Caco-2 (cell line): ENCODE results near the gene LRP3. TPM values are rescaled to one million over a fixed set of nuclear protein-coding genes. Genes with fewer than 3 reads are reported as not detected.
"Not testable (repeated sequence)": the region's sequence is repeated elsewhere in the genome, so short reads cannot be mapped to it uniquely, and the experiment has no call there.

ENCODE experiments used
- BruUV-seq: library from RNA; stranded (reverse); fragments of 400-500 nt; replicated peaks from 2 replicates; lab custom pipeline; 2021; lab: Mats Ljungman, UMichigan
- CTCF ChIA-PET: fragments of 300-600 bp; sonication (Branson Sonifier 250); formaldehyde crosslinking; loops from one replicate; lab custom pipeline; 2022; ENCODE audit warnings: antibody characterized with exemption; lab: Charles Lee
- POLR2A ChIA-PET: fragments of 300-600 bp; sonication (Branson Sonifier 250); formaldehyde crosslinking; loops from one replicate; lab custom pipeline; 2022; ENCODE audit warnings: antibody characterized with exemption; lab: Charles Lee
- DNase-seq, 2 experiments: peaks; one replicate each; pipeline versions ENCODE4 v3.0.0 to v3.0.0-alpha.2; 2020 to 2022
- H3K27me3 ChIP-seq: replicated peaks from 2 replicates; pipeline ENCODE4 v1.6.0; 2011; ENCODE audit warnings: low read length; ENCODE audit not compliant: control insufficient read depth, insufficient read depth
- H3K36me3 ChIP-seq: 2 replicates; pipeline ENCODE4 v1.5.1; 2011; ENCODE audit warnings: low read length; ENCODE audit not compliant: control insufficient read depth, insufficient read depth
- H3K4me1 ChIP-seq: fragments of 250-450 bp; sonication (Bioruptor Pico); 2 replicates; pipeline ENCODE4 v1.5.1; 2020; ENCODE audit warnings: mild to moderate bottlenecking
- H3K4me3 ChIP-seq: 2 replicates; pipeline ENCODE4 v1.5.1; 2011; ENCODE audit warnings: low read depth, mild to moderate bottlenecking, control low read depth, low read length
- H3K9me3 ChIP-seq: fragments of 250-450 bp; sonication (Bioruptor Pico); 2 replicates; pipeline ENCODE4 v1.5.1; 2020; ENCODE audit warnings: mild to moderate bottlenecking, moderate library complexity
- H3K27ac Mint-ChIP-seq: one replicate; pipeline ENCODE4 v1.8.0; 2022; ENCODE audit warnings: mixed read lengths; ENCODE audit not compliant: unreplicated experiment
- H3K27me3 Mint-ChIP-seq: one replicate; pipeline ENCODE4 v1.8.0; 2022; ENCODE audit warnings: mixed read lengths; ENCODE audit not compliant: insufficient read depth, unreplicated experiment
- H3K36me3 Mint-ChIP-seq: one replicate; pipeline ENCODE4 v1.8.0; 2022; ENCODE audit warnings: mild to moderate bottlenecking, mixed read lengths; ENCODE audit not compliant: insufficient read depth, unreplicated experiment
- H3K4me1 Mint-ChIP-seq: one replicate; pipeline ENCODE4 v1.8.0; 2022; ENCODE audit warnings: low read depth, mixed read lengths; ENCODE audit not compliant: unreplicated experiment
- H3K4me3 Mint-ChIP-seq: one replicate; pipeline ENCODE4 v1.8.0; 2022; ENCODE audit warnings: mild to moderate bottlenecking, moderate library complexity, mixed read lengths; ENCODE audit not compliant: unreplicated experiment
- H3K9me3 Mint-ChIP-seq: one replicate; pipeline ENCODE4 v1.8.0; 2022; ENCODE audit warnings: mixed read lengths; ENCODE audit not compliant: unreplicated experiment
- CTCF ChIP-seq, 2 experiments: fragments of 200-600 bp in 1 of 2; IDR thresholded peaks; 1 replicate in 1 of 2; 2 replicates in 1 of 2; pipeline versions ENCODE4 v1.5.1 to v1.8.0; 2011 to 2022; ENCODE audit warnings: antibody characterized with exemption in 1 of 2, control low read depth in 1 of 2, inconsistent platforms in 1 of 2, low read depth in 1 of 2, low read length in 1 of 2, mild to moderate bottlenecking in 1 of 2, moderate library complexity in 1 of 2; ENCODE audit not compliant: insufficient read depth in 1 of 2, severe bottlenecking in 1 of 2, unreplicated experiment in 1 of 2
- intact Hi-C: fragments of 100-400 bp; cut with micrococcal nuclease; formaldehyde crosslinking; loops from one replicate; pipeline ENCODE4 v1.10.0; 2022; ENCODE audit not compliant: unreplicated experiment
- total RNA-seq: library from RNA; stranded (reverse); gene quantifications from 2 replicates; pipeline ENCODE4 v1.2.3, GENCODE V29; 2022

Gene LRP3
- total RNA-seq, 1 experiment from 2014 or later: 22.8 TPM

- BruUV-seq: no TSS peak
- Histone ChIP-seq H3K4me3 (no peak overlapping the region), H3K4me1 (peaks cover 4% of the 10 kb centered on the region; the same call in 1 of the 2 replicates), H3K9me3 (no peaks in the 10 kb centered on the region), H3K36me3 (no peaks in the 10 kb centered on the region), H3K27me3 (no peaks in the 10 kb centered on the region)
- DNase-seq: no peak
- ChIA-PET CTCF (no interaction called here), POLR2A (no interaction called here)
- intact Hi-C loops: no loop called here
- Mint-ChIP-seq H3K27me3 (peaks cover 7% of the 10 kb centered on the region), H3K4me3 (no peak overlapping the region), H3K9me3 (no peaks in the 10 kb centered on the region), H3K27ac (no peak overlapping the region), H3K4me1 (no peaks in the 10 kb centered on the region), H3K36me3 (peaks cover 6% of the 10 kb centered on the region)
- no peak for TF ChIP-seq CTCF (IDR thresholded peaks at IDR 0.05; ENCODE audit: insufficient read depth in 1 of 2, low read depth in 1 of 2, low read length in 1 of 2, severe bottlenecking in 1 of 2, unreplicated experiment in 1 of 2)
These were observed 4.7 kb upstream of the LRP3 start for GRCh38 chr19:33189453-33189852.

GRCh38 chr19:33191092-33191491 is 3.0 kb upstream of the LRP3 start:
- H3K4me3 ChIP-seq, H3K27me3 ChIP-seq, H3K9me3 Mint-ChIP-seq, H3K36me3 ChIP-seq, H3K9me3 ChIP-seq, POLR2A ChIA-PET, H3K27ac Mint-ChIP-seq, H3K27me3 Mint-ChIP-seq, intact Hi-C loops, H3K4me3 Mint-ChIP-seq, DNase-seq, H3K36me3 Mint-ChIP-seq, BruUV-seq, CTCF ChIA-PET, H3K4me1 Mint-ChIP-seq: not testable (repeated sequence)
- peaks cover 11% of the 10 kb centered on the region; the same call in 1 of the 2 replicates for H3K4me1 ChIP-seq

DNA sequence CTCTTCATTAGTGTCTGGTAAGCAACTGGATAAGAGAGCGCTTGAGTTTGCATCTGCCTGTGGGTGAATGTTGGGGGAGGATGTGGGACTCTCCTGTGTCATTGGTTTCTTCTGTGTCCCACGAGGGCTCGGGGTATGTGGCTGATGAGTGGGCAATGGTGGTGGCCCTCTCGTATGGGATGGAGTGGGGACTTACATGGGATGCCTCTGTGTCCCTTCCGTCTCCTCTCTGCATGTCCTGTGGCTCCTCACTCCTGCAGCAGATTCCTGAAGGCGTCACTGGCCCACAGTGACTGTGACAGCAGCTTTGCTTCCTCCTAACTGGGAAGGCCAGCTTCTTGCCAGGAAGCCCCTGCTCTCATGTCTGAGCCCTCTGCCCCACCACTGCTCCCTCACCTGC is 2.6 kb upstream of the LRP3 start:
- Mint-ChIP-seq H3K4me1 (no peaks in the 10 kb centered on the region), H3K27me3 (peaks cover 7% of the 10 kb centered on the region), H3K9me3 (no peaks in the 10 kb centered on the region), H3K36me3 (peaks cover 6% of the 10 kb centered on the region), H3K27ac (no peak overlapping the region), H3K4me3 (no peak overlapping the region)
- Histone ChIP-seq H3K27me3 (no peaks in the 10 kb centered on the region), H3K36me3 (no peaks in the 10 kb centered on the region), H3K4me3 (no peak overlapping the region), H3K9me3 (no peaks in the 10 kb centered on the region), H3K4me1 (peaks cover 11% of the 10 kb centered on the region; the same call in 1 of the 2 replicates)
- ChIA-PET CTCF (interaction anchor here (0.7 kb wide), 1 partner anchor 335 kb away, joined by 3 read pairs; no protein-coding TSS in a partner anchor), POLR2A (no interaction called here)
- no peak for TF ChIP-seq CTCF (IDR thresholded peaks at IDR 0.05; ENCODE audit: insufficient read depth in 1 of 2, low read depth in 1 of 2, low read length in 1 of 2, severe bottlenecking in 1 of 2, unreplicated experiment in 1 of 2)
- intact Hi-C loops: no loop called here
- no peak for DNase-seq
- no TSS peak for BruUV-seq
